Upper lobe of left lung (tissue), 6 donors: ENCODE results near the gene TEKT5. TPM values are rescaled to one million over a fixed set of nuclear protein-coding genes. Genes with fewer than 3 reads are reported as not detected.

Experiments used
- ATAC-seq, 2 donors: fragments of 200-7000 bp; cut with Tn5 transposase; one replicate each; pipeline ENCODE4 v1.9.1; 2022; ENCODE audit warnings: mild to moderate bottlenecking in 2 of 2, moderate library complexity in 2 of 2; ENCODE audit not compliant: low FRiP score in 2 of 2
- DNase-seq, 2 donors: peaks; one replicate each; pipeline ENCODE4 v3.0.0-alpha.2; 2019 to 2020
- H3K27ac ChIP-seq, 4 donors: fragments of 200-600 bp; sonication (generic); one replicate each; pipeline ENCODE4 v1.5.1; 2016 to 2019
- H3K27me3 ChIP-seq, 4 donors: fragments of 200-600 bp; sonication (generic); one replicate each; pipeline ENCODE4 v1.5.1; 2017 to 2019
- H3K36me3 ChIP-seq, 4 donors: fragments of 200-600 bp; sonication (generic); one replicate each; pipeline ENCODE4 v1.5.1; 2016 to 2019
- H3K4me1 ChIP-seq, 4 donors: fragments of 200-600 bp; sonication (generic); one replicate each; pipeline ENCODE4 v1.5.1; 2018 to 2019
- H3K4me3 ChIP-seq, 4 donors: fragments of 200-600 bp; sonication (generic); one replicate each; pipeline ENCODE4 v1.5.1; 2017 to 2019; ENCODE audit warnings: mild to moderate bottlenecking in 2 of 4, moderate library complexity in 1 of 4
- H3K9me3 ChIP-seq, 4 donors: fragments of 200-600 bp; sonication (generic); one replicate each; pipeline ENCODE4 v1.5.1; 2018 to 2019
- CTCF ChIP-seq, 6 experiments: fragments of 450-650 bp in 4 of 6; fragments of 200-600 bp in 2 of 6; sonication (generic) in 2 of 6; IDR thresholded peaks; one replicate each; pipeline ENCODE4 v1.5.1; 2016 to 2019; ENCODE audit warnings: antibody characterized with exemption in 6 of 6
- EP300 ChIP-seq, 4 donors: sonication (generic); formaldehyde crosslinking; IDR thresholded peaks; one replicate each; pipeline ENCODE4 v1.5.1; 2017; ENCODE audit warnings: antibody characterized with exemption in 4 of 4, control low read depth in 2 of 4
- POLR2A ChIP-seq, 4 donors: fragments of 450-650 bp; IDR thresholded peaks; one replicate each; pipeline ENCODE4 v1.5.1; 2016 to 2017; ENCODE audit warnings: antibody characterized with exemption in 4 of 4, mild to moderate bottlenecking in 2 of 4
- POLR2AphosphoS5 ChIP-seq, 2 donors: sonication (generic); formaldehyde crosslinking; IDR thresholded peaks; one replicate each; pipeline ENCODE4 v1.5.1; 2017; ENCODE audit warnings: antibody characterized with exemption in 2 of 2
- WGBS, 2 donors: methylation state at CpG; one replicate each; pipeline ENCODE4 v1.1.5; 2017 to 2018; 5-methylcytosine and 5-hydroxymethylcytosine counted together
- total RNA-seq, 6 donors: library from RNA; depleted of rRNA in 4 of 6; stranded (reverse); fragments of >200 nt in 4 of 6; gene quantifications; one replicate each; pipeline versions ENCODE4 v1.1.0 to v1.2.1, GENCODE V29; 2016 to 2021
- donor health status: DM: no; HTN: no; CAD: no; lungs with moderate emphysema.
- donor health status: DM: no; HTN: yes; CAD: no; lungs with severe emphysema.

The TEKT5 gene
- total RNA-seq, 6 donors from 2014 or later, result 0.20 to 2.1 (median 0.44) TPM; not detected in 3

- no peak overlapping the region for H3K27ac ChIP-seq
- no peaks in the 10 kb centered on the region for H3K4me1 ChIP-seq
- no peaks in the 10 kb centered on the region for H3K27me3 ChIP-seq
- H3K36me3 ChIP-seq, result no peaks in the 10 kb centered on the region
- no peaks in the 10 kb centered on the region for H3K9me3 ChIP-seq
- no peak for DNase-seq
- ATAC-seq, result no peak
- no peak overlapping the region for H3K4me3 ChIP-seq
- WGBS, 2 donors, result 76 to 96% methylated on average over 1 of the region's 1 CpG
- TF ChIP-seq POLR2A (IDR thresholded peaks at IDR 0.05) (no peak), POLR2AphosphoS5 (IDR thresholded peaks at IDR 0.05) (no peak), EP300 (IDR thresholded peaks at IDR 0.05) (no peak), CTCF (IDR thresholded peaks at IDR 0.05) (no peak)
Observed at GRCh38 chr16:10699756-10700155, 5.0 kb upstream of the TEKT5 start.

GRCh38 chr16:10694306-10694705 lies 424 bp downstream of the TEKT5 start:
- Histone ChIP-seq H3K4me1 (peaks cover 0 to under 1% (median 0%) of the 10 kb centered on the region in 4 donors), H3K27me3 (no peaks in the 10 kb centered on the region), H3K36me3 (no peaks in the 10 kb centered on the region), H3K9me3 (no peaks in the 10 kb centered on the region), H3K27ac (no peak overlapping the region), H3K4me3 (no peak overlapping the region)
- peak in 1 of 2 donors; percentile 76 for DNase-seq
- WGBS, 2 donors, result 93 to 96% methylated on average over 15 to 21 of the region's 21 CpGs
- ATAC-seq, result no peak
- no peak for TF ChIP-seq EP300 (IDR thresholded peaks at IDR 0.05)
- TF ChIP-seq POLR2A (IDR thresholded peaks at IDR 0.05), result no peak
- TF ChIP-seq POLR2AphosphoS5 (IDR thresholded peaks at IDR 0.05), result no peak
- no peak for TF ChIP-seq CTCF (IDR thresholded peaks at IDR 0.05)

GRCh38 chr16:10693889-10694288 lies 841 bp downstream of the TEKT5 start:
- ATAC-seq, result no peak
- WGBS, 2 donors, result 79 to 88% methylated on average over 8 of the region's 8 CpGs

GRCh38 chr16:10692470-10692869 lies 2.3 kb downstream of the TEKT5 start:
- TF ChIP-seq POLR2AphosphoS5 (IDR thresholded peaks at IDR 0.05) (no peak), CTCF (IDR thresholded peaks at IDR 0.05) (no peak), POLR2A (IDR thresholded peaks at IDR 0.05) (no peak), EP300 (IDR thresholded peaks at IDR 0.05) (no peak)
- H3K27me3 ChIP-seq, result no peaks in the 10 kb centered on the region
- 81 to 83% methylated on average over 5 of the region's 5 CpGs for WGBS, 2 donors
- peaks cover 0 to 12% (median 4%) of the 10 kb centered on the region in 4 donors for H3K4me1 ChIP-seq
- H3K9me3 ChIP-seq, result no peaks in the 10 kb centered on the region
- H3K27ac ChIP-seq, result no peak overlapping the region
- no peak overlapping the region for H3K4me3 ChIP-seq
- H3K36me3 ChIP-seq, result no peaks in the 10 kb centered on the region
- DNase-seq (no peak), ATAC-seq (no peak)

More at GRCh38 chr16:10693889-10694288, 841 bp downstream of the TEKT5 start:
- no peaks in the 10 kb centered on the region for H3K36me3 ChIP-seq
- H3K4me1 ChIP-seq, result peaks cover 0 to 5% (median 1%) of the 10 kb centered on the region in 4 donors
- TF ChIP-seq POLR2AphosphoS5 (IDR thresholded peaks at IDR 0.05), result no peak
- TF ChIP-seq CTCF (IDR thresholded peaks at IDR 0.05), result no peak
- no peak for TF ChIP-seq POLR2A (IDR thresholded peaks at IDR 0.05)
- TF ChIP-seq EP300 (IDR thresholded peaks at IDR 0.05), result no peak
- no peaks in the 10 kb centered on the region for H3K27me3 ChIP-seq
- H3K4me3 ChIP-seq, result no peak overlapping the region
- DNase-seq, result no peak
- no peak overlapping the region for H3K27ac ChIP-seq
- no peaks in the 10 kb centered on the region for H3K9me3 ChIP-seq

GRCh38 chr16:10688726-10689125 lies 6.0 kb downstream of the TEKT5 start:
- peak overlapping the region in 1 of 4 donors; percentile 0 for H3K4me3 ChIP-seq
- no peak for TF ChIP-seq CTCF (IDR thresholded peaks at IDR 0.05)
- no peak for TF ChIP-seq POLR2AphosphoS5 (IDR thresholded peaks at IDR 0.05)
- no peak for TF ChIP-seq EP300 (IDR thresholded peaks at IDR 0.05)
- TF ChIP-seq POLR2A (IDR thresholded peaks at IDR 0.05), result no peak
- peak overlapping the region in 3 of 4 donors; percentile 44 to 57 (median 53) for H3K27ac ChIP-seq
- DNase-seq, result no peak
- no peaks in the 10 kb centered on the region for H3K27me3 ChIP-seq
- no peaks in the 10 kb centered on the region for H3K9me3 ChIP-seq
- H3K36me3 ChIP-seq, result no peaks in the 10 kb centered on the region
- WGBS, 2 donors, result 64 to 85% methylated on average over 5 of the region's 5 CpGs
- H3K4me1 ChIP-seq, result peaks cover 0 to 12% (median 4%) of the 10 kb centered on the region in 4 donors
- no peak for ATAC-seq
